SK-N-DZ (cell line): Measurements from ENCODE around the gene DPH7.
"Not testable (repeated sequence)": the region's sequence is repeated elsewhere in the genome, so short reads cannot be mapped to it uniquely, and the experiment has no call there.

Experiments
- DNase-seq: peaks from one replicate; pipeline ENCODE4 v3.0.0-alpha.2; 2015; ENCODE audit warnings: low spot score

The DPH7 gene

GRCh38 chr9:137520614-137521404 lies 57.9 kb downstream of the DPH7 start:
- no peak for DNase-seq

DNA sequence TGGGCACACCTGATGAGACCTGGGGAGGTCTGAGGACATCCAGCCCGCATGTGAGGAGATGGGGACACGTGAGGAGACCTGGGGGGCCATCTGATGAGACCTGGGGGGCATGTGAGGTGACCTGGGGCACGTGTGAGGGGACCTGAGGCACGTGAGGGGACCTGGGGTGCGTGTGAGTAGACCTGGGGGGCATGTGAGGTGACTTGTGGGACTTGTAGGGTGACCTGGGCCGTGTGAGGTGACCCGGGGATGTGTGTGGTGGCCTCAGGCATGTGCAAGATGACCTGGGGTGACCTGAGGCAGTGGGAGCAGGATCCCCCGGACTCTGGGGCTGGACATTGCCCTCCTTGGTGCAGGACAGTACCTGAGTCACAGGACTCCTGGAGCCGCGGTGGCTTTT lies 59.2 kb downstream of the DPH7 start:
- DNase-seq = no peak

GRCh38 chr9:137518661-137519459 lies 59.9 kb downstream of the DPH7 start:
- DNase-seq = not testable (repeated sequence)

DNA sequence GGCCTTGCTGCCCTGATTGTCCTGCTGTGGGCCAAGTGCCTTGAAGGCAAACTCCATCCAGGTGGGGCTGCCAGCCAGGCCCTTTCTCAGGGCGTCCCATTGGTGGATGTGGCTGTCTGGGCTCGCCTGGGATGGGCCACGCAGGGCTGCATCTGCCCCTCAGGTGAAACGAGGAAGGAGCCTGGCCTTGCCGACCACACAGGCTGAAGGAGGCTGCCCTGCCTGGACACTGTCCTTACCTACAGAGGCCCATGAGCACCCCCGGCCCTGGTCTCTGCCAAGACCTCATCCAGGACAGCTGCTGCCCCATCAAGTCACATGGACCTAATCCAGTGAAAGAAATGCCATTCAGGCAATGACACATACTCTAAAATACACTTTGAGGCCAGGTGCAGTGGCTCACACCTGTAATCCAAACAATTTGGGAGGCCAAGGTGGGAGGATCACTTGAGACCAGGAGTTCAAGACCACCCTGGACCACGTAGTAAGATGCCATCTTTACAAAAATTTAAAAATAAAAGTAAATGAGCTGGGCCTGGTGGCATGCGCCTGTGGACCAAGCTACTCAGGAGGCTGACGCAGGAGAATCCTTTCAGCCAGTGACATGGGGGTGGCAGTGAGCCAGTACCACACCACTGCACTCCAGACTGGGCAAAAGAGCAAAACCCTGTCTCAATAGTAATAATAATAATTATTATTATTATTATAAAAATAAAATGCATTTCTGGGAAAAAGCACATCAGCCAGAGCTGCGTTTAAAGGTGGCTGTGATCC lies 62.4 kb downstream of the DPH7 start:
- no peak for DNase-seq

DNA sequence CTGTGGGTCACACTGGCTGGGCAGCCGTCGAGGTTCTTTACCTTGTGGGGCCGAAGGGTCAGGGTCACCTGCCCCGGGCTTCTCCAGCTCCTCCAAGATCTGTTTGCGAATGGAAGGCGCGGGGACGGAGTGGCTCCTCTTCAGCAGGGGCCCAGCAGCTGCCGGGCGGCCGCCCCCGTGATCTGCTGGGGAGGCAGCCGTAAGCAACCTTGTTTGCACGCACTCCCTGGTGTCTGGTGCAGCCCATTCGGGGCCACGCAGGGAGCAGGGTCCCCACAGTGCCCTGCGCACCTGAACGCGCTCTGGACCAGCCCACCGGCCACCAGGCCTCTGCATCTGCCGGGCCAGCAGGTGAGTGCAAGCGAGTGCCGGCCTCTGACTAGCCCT lies 63.4 kb downstream of the DPH7 start:
- no peak for DNase-seq

GRCh38 chr9:137514691-137515337 lies 63.9 kb downstream of the DPH7 start:
- no peak for DNase-seq

DNA sequence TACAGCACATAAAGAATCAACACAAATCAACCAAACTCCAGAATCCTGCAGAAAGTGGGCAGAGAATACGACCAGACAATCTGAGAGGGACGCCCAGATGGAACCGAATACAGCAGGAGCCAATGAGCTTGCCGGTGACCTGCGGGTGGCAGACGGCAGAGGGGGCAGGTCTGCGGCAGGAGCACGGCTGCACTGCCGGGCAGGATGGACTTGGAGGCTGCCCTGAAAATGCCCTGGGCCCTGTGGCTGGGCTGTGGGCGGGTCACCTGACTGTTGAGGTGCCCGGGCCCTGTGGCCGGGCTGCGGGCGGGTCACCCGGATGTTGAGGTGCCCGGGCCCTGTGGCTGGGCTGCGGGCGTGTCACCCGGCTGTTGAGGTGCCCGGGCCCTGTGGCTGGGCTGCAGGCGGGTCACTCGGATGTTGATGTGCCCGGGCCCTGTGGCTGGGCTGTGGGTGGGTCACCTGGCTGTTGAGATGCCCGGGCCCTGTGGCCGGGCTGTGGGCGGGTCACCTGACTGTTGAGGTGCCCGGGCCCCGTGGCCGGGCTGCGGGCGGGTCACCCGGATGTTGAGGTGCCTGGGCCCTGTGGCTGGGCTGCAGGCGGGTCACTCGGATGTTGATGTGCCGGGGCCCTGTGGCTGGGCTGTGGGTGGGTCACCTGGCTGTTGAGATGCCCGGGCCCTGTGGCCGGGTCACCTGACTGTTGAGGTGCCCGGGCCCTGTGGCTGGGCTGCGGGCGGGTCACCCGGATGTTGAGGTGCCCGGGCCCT lies 64.7 kb downstream of the DPH7 start:
- not testable (repeated sequence) for DNase-seq

DNA sequence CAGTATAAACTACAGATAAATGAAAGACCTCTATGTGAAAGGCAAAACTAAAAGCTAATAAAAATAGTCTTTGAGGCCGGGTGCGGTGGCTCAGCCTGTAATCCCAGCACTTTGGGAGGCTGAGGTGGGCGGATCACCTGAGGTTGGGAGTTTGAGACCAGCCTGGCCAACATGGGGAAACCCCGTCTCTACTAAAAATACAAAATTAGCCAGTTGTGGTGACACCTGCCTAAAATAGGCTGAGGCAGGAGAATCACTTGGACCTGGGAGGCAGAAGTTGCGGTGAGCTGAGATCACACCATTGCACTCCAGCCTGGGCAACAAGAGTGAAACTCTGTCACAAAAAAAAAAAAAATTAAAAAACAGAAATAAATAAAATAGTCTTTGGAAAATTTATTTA lies 65.6 kb downstream of the DPH7 start:
- DNase-seq = not testable (repeated sequence)

- DNase-seq = no peak
Measured at GRCh38 chr9:137511758-137512463, 66.8 kb downstream of the DPH7 start.

DNA sequence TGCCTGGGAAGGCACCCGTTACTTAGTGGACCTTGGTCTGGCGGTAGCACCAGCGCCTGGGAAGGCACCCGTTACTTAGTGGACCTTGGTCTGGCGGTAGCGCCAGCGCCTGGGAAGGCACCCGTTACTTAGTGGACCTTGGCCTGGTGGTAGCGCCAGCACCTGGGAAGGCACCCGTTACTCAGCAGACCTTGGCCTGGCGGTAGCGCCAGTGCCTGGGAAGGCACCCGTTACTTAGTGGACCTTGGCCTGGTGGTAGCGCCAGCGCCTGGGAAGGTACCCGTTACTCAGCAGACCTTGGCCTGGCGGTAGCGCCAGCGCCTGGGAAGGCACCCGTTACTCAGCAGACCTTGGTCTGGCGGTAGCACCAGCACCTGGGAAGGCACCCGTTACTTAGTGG lies 67.6 kb downstream of the DPH7 start:
- DNase-seq = not testable (repeated sequence)

- no peak for DNase-seq
Measured at GRCh38 chr9:137509198-137509597, 69.5 kb downstream of the DPH7 start.

DNA sequence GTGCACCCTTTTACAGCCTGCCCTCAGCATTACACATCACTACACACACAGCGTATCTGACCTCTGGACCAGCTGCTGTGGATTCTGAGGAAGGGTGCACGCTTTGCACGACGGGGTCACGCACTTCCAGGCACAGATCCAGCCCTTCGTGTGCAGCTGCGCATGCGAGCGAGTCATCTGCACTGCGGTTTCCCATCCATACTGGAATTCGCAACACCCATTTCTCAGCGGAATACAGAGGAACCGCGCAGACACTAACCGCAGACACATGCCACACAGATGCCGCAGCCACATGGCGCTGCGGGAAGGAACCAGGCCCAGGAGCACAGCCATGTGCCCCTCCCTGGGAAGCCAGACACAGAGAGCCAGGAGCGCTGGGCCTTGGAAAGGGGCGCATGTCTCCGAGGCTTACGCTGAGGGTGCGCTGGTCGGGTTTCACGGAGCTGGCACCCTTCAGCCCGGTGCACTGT lies 72.0 kb downstream of the DPH7 start:
- no peak for DNase-seq

DNA sequence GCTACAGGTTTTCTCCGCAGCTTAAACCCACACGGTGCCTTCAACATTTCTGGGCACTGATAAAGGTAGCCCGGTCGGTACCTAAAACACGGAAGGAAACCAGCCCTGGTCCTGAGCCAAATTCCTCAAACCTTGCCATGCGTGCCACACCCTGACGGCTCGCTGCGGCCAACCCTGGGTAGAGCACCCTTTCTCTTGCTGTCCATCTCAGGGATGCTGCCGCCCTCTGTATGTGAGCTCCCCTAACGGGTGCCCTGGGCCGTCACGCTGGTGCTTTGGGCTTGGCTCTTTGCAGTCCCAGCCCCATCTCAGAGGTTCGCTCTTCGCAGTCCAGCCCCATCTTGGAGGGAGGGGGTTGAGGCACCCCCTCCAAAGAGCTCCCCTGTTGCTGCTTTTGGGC lies 72.5 kb downstream of the DPH7 start:
- DNase-seq = no peak

- DNase-seq = no peak
Measured at GRCh38 chr9:137505421-137506140, 73.1 kb downstream of the DPH7 start.
